Left renal pelvis (tissue), 4 donors: ENCODE results near the gene KRIT1. TPM values are rescaled to one million over a fixed set of nuclear protein-coding genes. Genes with fewer than 3 reads are reported as not detected.

Experiments used
- DNase-seq, 4 donors: peaks; one replicate each; pipeline ENCODE4 v3.0.0-alpha.2; 2013; ENCODE audit warnings: low read depth in 4 of 4, low spot score in 3 of 4
- polyA plus RNA-seq, 4 donors: library from polyadenylated mRNA; unstranded; fragments of 120-200 nt; gene quantifications; one replicate each; pipeline ENCODE4 v1.2.1, GENCODE V29; 2013; ENCODE audit not compliant: insufficient read length in 4 of 4

The KRIT1 gene
- polyA plus RNA-seq, 4 donors, result 41.9 to 57.2 (median 44.3) TPM

DNA sequence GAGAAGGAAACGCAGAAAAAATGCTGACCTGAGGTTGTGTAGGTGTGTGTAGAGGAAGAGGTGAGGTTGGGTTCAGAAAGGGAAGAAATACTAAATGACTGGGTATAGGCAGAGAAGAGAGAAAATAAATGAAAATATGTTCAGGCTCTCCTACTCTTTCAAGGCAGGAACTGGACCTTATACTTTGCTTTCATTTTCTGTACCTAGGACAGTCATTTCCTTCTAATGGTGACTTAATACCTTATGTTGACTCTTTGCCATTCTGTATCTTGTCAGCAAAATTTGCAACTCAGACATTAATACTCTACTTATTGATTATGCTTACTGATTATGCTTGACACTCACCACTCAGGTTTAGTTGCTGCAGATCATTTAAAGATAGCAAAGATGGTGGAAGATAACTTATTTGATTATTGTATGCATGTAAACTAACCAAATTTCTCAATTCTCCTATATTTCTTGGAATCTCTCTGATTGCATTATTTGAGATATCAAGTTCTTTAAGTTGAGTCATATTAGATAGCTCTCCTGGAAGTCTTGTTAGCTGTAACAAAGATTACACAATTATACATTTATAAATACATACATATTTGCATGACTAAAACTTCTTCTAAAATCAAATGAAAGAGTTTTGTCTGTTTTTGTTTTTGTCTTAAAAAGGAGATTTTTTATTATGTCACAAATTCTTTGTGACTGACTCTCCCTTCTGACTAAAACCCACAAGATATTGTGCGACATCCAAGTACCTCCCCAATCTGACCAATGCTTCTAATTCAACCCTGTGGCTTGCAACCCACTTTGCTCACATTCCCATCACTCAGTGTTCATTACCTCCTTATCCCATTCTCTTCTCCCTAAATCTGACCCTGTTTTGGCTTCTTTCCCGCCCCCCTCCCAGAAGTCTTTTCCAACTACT lies 86.8 kb downstream of the KRIT1 start:
- DNase-seq, result no peak

DNA sequence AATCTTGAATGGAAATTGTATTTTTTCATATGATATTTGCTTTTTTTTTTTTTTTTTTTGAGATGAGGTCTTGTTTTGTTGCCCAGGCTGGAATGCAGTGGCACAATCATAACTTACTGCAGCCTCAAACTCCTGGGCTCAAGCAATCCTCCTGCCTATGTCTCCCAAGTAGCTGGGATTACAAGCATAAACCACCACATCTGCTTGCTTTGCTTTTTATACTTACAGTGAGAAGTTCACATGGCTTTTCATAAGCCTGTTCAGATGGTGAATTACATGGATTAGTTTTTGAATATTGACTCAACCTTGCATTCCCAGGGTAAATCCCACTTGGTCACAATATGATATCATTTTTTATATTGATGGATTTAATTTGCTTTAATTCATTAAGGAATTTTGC lies 88.7 kb downstream of the KRIT1 start:
- no peak for DNase-seq

DNA sequence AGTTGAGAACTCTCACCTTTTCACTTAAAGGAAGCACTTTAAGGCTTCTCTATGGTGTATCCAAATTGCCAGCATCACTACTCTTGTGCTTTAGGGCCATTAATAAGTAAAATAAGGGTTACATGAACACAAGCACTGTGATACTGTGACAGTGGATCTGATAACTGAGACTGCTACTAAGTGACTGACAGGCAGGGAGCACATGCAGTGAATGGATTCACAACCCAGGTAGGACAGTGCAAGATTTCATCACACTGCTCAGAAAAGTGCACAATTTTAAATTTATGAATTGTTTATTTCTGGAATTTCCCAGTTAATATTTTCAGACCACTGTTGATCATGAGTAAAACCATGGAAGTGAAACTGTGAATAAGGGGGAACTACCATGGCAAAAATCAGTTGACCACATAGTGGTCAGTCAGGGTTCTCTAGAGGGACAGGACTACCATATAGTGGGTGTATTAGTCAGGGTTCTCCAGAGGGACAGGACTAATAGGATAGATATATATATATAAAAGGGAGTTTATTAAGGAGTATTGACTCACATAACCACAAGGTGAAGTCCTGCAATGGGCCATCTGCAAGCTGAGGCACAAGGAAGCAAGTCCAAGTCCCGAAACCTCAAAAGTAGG lies 90.5 kb downstream of the KRIT1 start:
- DNase-seq, result no peak

GRCh38 chr7:92150450-92151017 lies 95.2 kb downstream of the KRIT1 start:
- DNase-seq, result no peak

GRCh38 chr7:92149736-92150239 lies 95.9 kb downstream of the KRIT1 start:
- DNase-seq, result no peak

Other genes starting within 250 kb of the KRIT1 start
- 10 to 100 TPM; 55.6 to 90.1 (median 77.8) TPM for gene CYP51A1, start 111.4 kb downstream of the KRIT1 start, polyA plus RNA-seq
- under 1 TPM; 0.23 to 0.67 (median 0.32) TPM for gene LRRD1, start 66.8 kb downstream of the KRIT1 start, polyA plus RNA-seq
- 10 to 100 TPM; 40.6 to 51.8 (median 44.8) TPM for gene ANKIB1, start 60 bp upstream of the KRIT1 start, polyA plus RNA-seq
- 10 to 100 TPM; 32.4 to 63.4 (median 40.3) TPM for gene GATAD1, start 201.6 kb upstream of the KRIT1 start, polyA plus RNA-seq
- gene ERVW-1, start 232.0 kb upstream of the KRIT1 start, polyA plus RNA-seq, result 1 to 10 TPM in 2 of 4 donors, under 1 TPM in 2; 0.44 to 2.1 (median 0.80) TPM